ENCODE data around the gene LRIT3.

DNA sequence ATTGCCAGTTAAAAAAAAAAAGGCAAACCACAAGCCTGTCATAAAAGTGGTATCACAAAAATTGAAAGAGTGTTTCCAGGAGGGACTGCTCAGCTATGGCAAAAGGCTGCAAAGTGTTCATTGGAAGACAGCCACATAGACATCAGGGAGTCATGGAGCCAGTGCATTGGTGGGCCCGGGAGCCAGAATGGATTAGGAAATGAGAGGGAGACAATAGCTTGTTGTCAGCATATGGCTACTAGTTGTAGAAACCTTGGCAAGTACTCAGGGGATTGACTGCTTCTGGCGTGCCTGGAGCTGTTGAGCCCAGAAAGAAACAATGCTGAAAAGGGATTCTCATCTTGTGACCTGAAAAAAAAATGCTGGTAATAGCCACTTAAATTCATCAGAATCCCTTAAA lies 27.3 kb upstream of the LRIT3 start:
- TF ChIP-seq, protein P1, sequence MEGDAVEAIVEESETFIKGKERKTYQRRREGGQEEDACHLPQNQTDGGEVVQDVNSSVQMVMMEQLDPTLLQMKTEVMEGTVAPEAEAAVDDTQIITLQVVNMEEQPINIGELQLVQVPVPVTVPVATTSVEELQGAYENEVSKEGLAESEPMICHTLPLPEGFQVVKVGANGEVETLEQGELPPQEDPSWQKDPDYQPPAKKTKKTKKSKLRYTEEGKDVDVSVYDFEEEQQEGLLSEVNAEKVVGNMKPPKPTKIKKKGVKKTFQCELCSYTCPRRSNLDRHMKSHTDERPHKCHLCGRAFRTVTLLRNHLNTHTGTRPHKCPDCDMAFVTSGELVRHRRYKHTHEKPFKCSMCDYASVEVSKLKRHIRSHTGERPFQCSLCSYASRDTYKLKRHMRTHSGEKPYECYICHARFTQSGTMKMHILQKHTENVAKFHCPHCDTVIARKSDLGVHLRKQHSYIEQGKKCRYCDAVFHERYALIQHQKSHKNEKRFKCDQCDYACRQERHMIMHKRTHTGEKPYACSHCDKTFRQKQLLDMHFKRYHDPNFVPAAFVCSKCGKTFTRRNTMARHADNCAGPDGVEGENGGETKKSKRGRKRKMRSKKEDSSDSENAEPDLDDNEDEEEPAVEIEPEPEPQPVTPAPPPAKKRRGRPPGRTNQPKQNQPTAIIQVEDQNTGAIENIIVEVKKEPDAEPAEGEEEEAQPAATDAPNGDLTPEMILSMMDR (IDR thresholded peaks at IDR 0.05; ENCODE audit: low read depth, low read length, missing input control): no peak
- TF ChIP-seq TAF1 (conservative IDR thresholded peaks at IDR 0.05): no peak
- TF ChIP-seq MAX (IDR thresholded peaks at IDR 0.05): no peak
- TF ChIP-seq GABPA (IDR thresholded peaks at IDR 0.05 in 1 of 2, conservative IDR thresholded peaks at IDR 0.05 in 1 of 2): no peak
- TF ChIP-seq, protein P2, sequence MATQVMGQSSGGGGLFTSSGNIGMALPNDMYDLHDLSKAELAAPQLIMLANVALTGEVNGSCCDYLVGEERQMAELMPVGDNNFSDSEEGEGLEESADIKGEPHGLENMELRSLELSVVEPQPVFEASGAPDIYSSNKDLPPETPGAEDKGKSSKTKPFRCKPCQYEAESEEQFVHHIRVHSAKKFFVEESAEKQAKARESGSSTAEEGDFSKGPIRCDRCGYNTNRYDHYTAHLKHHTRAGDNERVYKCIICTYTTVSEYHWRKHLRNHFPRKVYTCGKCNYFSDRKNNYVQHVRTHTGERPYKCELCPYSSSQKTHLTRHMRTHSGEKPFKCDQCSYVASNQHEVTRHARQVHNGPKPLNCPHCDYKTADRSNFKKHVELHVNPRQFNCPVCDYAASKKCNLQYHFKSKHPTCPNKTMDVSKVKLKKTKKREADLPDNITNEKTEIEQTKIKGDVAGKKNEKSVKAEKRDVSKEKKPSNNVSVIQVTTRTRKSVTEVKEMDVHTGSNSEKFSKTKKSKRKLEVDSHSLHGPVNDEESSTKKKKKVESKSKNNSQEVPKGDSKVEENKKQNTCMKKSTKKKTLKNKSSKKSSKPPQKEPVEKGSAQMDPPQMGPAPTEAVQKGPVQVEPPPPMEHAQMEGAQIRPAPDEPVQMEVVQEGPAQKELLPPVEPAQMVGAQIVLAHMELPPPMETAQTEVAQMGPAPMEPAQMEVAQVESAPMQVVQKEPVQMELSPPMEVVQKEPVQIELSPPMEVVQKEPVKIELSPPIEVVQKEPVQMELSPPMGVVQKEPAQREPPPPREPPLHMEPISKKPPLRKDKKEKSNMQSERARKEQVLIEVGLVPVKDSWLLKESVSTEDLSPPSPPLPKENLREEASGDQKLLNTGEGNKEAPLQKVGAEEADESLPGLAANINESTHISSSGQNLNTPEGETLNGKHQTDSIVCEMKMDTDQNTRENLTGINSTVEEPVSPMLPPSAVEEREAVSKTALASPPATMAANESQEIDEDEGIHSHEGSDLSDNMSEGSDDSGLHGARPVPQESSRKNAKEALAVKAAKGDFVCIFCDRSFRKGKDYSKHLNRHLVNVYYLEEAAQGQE (IDR thresholded peaks at IDR 0.05): no peak
- TF ChIP-seq, protein P3, sequence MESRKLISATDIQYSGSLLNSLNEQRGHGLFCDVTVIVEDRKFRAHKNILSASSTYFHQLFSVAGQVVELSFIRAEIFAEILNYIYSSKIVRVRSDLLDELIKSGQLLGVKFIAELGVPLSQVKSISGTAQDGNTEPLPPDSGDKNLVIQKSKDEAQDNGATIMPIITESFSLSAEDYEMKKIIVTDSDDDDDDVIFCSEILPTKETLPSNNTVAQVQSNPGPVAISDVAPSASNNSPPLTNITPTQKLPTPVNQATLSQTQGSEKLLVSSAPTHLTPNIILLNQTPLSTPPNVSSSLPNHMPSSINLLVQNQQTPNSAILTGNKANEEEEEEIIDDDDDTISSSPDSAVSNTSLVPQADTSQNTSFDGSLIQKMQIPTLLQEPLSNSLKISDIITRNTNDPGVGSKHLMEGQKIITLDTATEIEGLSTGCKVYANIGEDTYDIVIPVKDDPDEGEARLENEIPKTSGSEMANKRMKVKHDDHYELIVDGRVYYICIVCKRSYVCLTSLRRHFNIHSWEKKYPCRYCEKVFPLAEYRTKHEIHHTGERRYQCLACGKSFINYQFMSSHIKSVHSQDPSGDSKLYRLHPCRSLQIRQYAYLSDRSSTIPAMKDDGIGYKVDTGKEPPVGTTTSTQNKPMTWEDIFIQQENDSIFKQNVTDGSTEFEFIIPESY (IDR thresholded peaks at IDR 0.05): no peak
- TF ChIP-seq, protein P4, sequence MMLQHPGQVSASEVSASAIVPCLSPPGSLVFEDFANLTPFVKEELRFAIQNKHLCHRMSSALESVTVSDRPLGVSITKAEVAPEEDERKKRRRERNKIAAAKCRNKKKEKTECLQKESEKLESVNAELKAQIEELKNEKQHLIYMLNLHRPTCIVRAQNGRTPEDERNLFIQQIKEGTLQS (IDR thresholded peaks at IDR 0.05): no peak
- TF ChIP-seq RAD21 (IDR thresholded peaks at IDR 0.05): no peak
- no peak for TF ChIP-seq YY1 (IDR thresholded peaks at IDR 0.05)
- no peak for TF ChIP-seq RXRA (IDR thresholded peaks at IDR 0.05)

Data from liver (tissue), 3 donors.